Cardiac fibroblast (primary cell): ENCODE data around the gene FAM221B.

ENCODE experiments used
- DNase-seq, 2 donors: peaks; one replicate each; pipeline versions ENCODE4 v3.0.0 to v3.0.0-alpha.2; 2010; ENCODE audit warnings: low read depth in 2 of 2
- H3K4me3 ChIP-seq, 2 donors: replicated peaks in 1 of 2; 1 replicate in 1 of 2; 2 replicates in 1 of 2; pipeline ENCODE4 v1.5.1; 2011; ENCODE audit warnings: low read depth in 2 of 2, low read length in 2 of 2, mild to moderate bottlenecking in 2 of 2, moderate library complexity in 1 of 2
- TF ChIP-seq, protein P1 (sequence below): IDR thresholded peaks from one replicate; pipeline ENCODE4 v1.5.1; 2011; ENCODE audit warnings: low read depth, mild to moderate bottlenecking, low read length, inconsistent platforms

The FAM221B gene

GRCh38 chr9:35841645-35841900 is 13.0 kb upstream of the FAM221B start:
- no peak for DNase-seq
- H3K4me3 ChIP-seq, result no peak overlapping the region
- TF ChIP-seq, protein P1, sequence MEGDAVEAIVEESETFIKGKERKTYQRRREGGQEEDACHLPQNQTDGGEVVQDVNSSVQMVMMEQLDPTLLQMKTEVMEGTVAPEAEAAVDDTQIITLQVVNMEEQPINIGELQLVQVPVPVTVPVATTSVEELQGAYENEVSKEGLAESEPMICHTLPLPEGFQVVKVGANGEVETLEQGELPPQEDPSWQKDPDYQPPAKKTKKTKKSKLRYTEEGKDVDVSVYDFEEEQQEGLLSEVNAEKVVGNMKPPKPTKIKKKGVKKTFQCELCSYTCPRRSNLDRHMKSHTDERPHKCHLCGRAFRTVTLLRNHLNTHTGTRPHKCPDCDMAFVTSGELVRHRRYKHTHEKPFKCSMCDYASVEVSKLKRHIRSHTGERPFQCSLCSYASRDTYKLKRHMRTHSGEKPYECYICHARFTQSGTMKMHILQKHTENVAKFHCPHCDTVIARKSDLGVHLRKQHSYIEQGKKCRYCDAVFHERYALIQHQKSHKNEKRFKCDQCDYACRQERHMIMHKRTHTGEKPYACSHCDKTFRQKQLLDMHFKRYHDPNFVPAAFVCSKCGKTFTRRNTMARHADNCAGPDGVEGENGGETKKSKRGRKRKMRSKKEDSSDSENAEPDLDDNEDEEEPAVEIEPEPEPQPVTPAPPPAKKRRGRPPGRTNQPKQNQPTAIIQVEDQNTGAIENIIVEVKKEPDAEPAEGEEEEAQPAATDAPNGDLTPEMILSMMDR, result no peak

- TF ChIP-seq, protein P1, result no peak
- H3K4me3 ChIP-seq, result no peak overlapping the region
- no peak for DNase-seq
Measured at GRCh38 chr9:35840881-35841644, 12.5 kb upstream of the FAM221B start.

- no peak for DNase-seq
- TF ChIP-seq, protein P1, result no peak
- no peak overlapping the region for H3K4me3 ChIP-seq
Measured at GRCh38 chr9:35839926-35840325, 11.4 kb upstream of the FAM221B start.

DNA sequence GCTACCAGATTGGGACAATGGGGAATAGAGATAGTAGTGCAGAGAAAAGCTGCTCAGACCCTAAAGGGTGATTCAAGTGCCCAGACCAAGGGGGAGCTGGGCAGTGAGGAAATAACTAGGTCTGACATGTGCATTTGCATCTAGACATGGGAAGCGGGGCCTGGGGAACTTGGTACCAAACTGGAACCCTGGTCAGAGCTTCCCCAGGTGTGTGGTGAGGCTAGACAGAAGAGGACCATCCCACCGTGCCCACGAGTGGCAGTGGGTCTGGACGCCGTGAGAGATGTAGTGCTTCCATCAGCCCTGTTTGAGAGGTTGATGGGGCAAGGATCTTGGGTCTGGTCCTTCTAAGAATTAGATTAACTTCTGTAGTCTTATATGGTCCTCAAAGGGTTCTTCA is 8.1 kb upstream of the FAM221B start:
- no peak overlapping the region for H3K4me3 ChIP-seq
- TF ChIP-seq, protein P1, result no peak
- no peak for DNase-seq

- DNase-seq, result no peak
- no peak overlapping the region for H3K4me3 ChIP-seq
- TF ChIP-seq, protein P1, result no peak
Measured at GRCh38 chr9:35835766-35836165, 7.2 kb upstream of the FAM221B start.

DNA sequence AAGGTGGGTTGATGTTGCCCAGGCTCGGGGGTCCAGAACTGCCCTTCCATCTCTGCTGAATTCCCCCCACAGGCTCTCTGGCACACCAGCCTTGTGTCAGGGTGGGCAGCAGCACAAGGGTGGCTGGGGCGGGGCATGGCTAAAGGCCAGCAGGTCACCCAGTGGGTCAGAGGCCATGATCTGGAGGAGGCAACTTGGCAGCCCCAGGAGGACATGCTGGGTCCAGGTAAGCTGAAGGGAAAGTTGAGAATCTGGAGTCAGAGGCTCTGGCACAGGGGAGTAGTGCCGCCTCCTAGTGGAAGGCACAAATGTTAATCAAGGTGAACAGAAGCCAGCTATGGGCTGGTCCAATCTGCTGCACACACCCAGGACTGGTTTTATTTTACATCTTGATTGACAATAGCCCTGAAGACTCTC is 6.7 kb upstream of the FAM221B start:
- TF ChIP-seq, protein P1, result peak; percentile 28
- no peak for DNase-seq
- no peak overlapping the region for H3K4me3 ChIP-seq
